SH-SY5Y (cell line): ENCODE measurements around the gene GSE1.

Experiments
- GATA2 ChIP-seq: IDR thresholded peaks from 2 replicates; pipeline ENCODE4 v1.6.1; 2011; ENCODE audit warnings: mild to moderate bottlenecking, low read depth, low read length
- GATA3 ChIP-seq: IDR thresholded peaks from 2 replicates; pipeline ENCODE4 v1.6.1; 2011; ENCODE audit warnings: low read depth, mild to moderate bottlenecking, low read length, moderate library complexity

The GSE1 gene

GRCh38 chr16:85594273-85594977 lies 18.7 kb upstream of the GSE1 start:
- TF ChIP-seq GATA2 (no peak), GATA3 (no peak)

- no peak for TF ChIP-seq GATA2
- no peak for TF ChIP-seq GATA3
Measured at GRCh38 chr16:85594978-85595661, 18.0 kb upstream of the GSE1 start.

GRCh38 chr16:85595812-85596502 lies 17.2 kb upstream of the GSE1 start:
- TF ChIP-seq GATA3 (no peak), GATA2 (no peak)

GRCh38 chr16:85598141-85598540 lies 15.0 kb upstream of the GSE1 start:
- TF ChIP-seq GATA3: no peak
- no peak for TF ChIP-seq GATA2

GRCh38 chr16:85600078-85600477 lies 13.0 kb upstream of the GSE1 start:
- TF ChIP-seq GATA2 (no peak), GATA3 (no peak)

- TF ChIP-seq GATA2: no peak
- no peak for TF ChIP-seq GATA3
Measured at GRCh38 chr16:85600530-85601271, 12.4 kb upstream of the GSE1 start.

- no peak for TF ChIP-seq GATA2
- TF ChIP-seq GATA3: no peak
Measured at GRCh38 chr16:85601272-85601639, 11.9 kb upstream of the GSE1 start.

GRCh38 chr16:85601730-85602401 lies 11.3 kb upstream of the GSE1 start:
- TF ChIP-seq GATA3 (no peak), GATA2 (no peak)

GRCh38 chr16:85602402-85603202 lies 10.5 kb upstream of the GSE1 start:
- TF ChIP-seq GATA2: no peak
- no peak for TF ChIP-seq GATA3

GRCh38 chr16:85603203-85603755 lies 9.8 kb upstream of the GSE1 start:
- no peak for TF ChIP-seq GATA3
- TF ChIP-seq GATA2: no peak

GRCh38 chr16:85604145-85604705 lies 8.9 kb upstream of the GSE1 start:
- no peak for TF ChIP-seq GATA2
- no peak for TF ChIP-seq GATA3
